A549 (cell line): ENCODE data around the gene SH3RF3. TPM values are rescaled to one million over a fixed set of nuclear protein-coding genes. Genes with fewer than 3 reads are reported as not detected.

ENCODE experiments used
- ATAC-seq, 2 experiments: fragments of 200-7000 bp in 1 of 2; fragments of >200 bp in 1 of 2; cut with Nextera tagmentation in 1 of 2; cut with Tn5 transposase in 1 of 2; 3 replicates each; pipeline versions ENCODE4 v1.8.0 to v1.9.1; 2018 to 2020; ENCODE audit warnings: mild to moderate bottlenecking in 1 of 2, moderate library complexity in 1 of 2
- CTCF ChIA-PET: fragments of 300-600 bp; sonication (Branson Sonifier 250); formaldehyde crosslinking; extraction: SDS; loops from one replicate; lab custom pipeline; 2021; ENCODE audit warnings: antibody characterized with exemption, inconsistent platforms; lab: Yijun Ruan, JAX
- POLR2A ChIA-PET: fragments of 350-600 bp; formaldehyde crosslinking; extraction: SDS; loops from one replicate; lab custom pipeline; 2021; ENCODE audit warnings: antibody characterized with exemption, inconsistent platforms; lab: Yijun Ruan, JAX
- DNase-seq, 2 experiments: peaks; one replicate each; pipeline versions ENCODE4 v3.0.0 to v3.0.0-alpha.2; 2011 to 2016; ENCODE audit warnings: low read depth in 1 of 2, low spot score in 1 of 2
- FAIRE-seq: peaks from 2 replicates; lab custom pipeline; 2011; peaks lifted over from hg19 to GRCh38; lab: Jason Lieb, UNC
- H3K27ac ChIP-seq, 2 experiments: fragments of >200 bp; sonication (Bioruptor Twin); formaldehyde crosslinking; 3 replicates each; pipeline ENCODE4 v1.5.1; 2016 to 2017
- H3K4me1 ChIP-seq: fragments of >200 bp; sonication (Bioruptor Twin); formaldehyde crosslinking; 3 replicates; pipeline ENCODE4 v1.6.1; 2016
- H3K4me2 ChIP-seq: fragments of >200 bp; sonication (Bioruptor Twin); formaldehyde crosslinking; 3 replicates; pipeline ENCODE4 v1.6.1; 2016
- H3K4me3 ChIP-seq: fragments of >200 bp; sonication (Bioruptor Twin); formaldehyde crosslinking; 3 replicates; pipeline ENCODE4 v1.5.1; 2016
- H3K9me3 ChIP-seq: fragments of >200 bp; sonication (Bioruptor Twin); formaldehyde crosslinking; 3 replicates; pipeline ENCODE4 v1.6.1; 2016
- ATOH8 ChIP-seq: fragments of 250-450 bp; sonication (Bioruptor Pico); IDR thresholded peaks from 2 replicates; pipeline ENCODE4 v1.5.0; 2020; ENCODE audit warnings: low read depth, mild to moderate bottlenecking, moderate library complexity
- E2F6 ChIP-seq: IDR thresholded peaks from 2 replicates; pipeline ENCODE4 v1.6.1; 2012; ENCODE audit warnings: low read depth, borderline replicate concordance
- EHMT2 ChIP-seq: fragments of 200-600 bp; sonication (generic); IDR thresholded peaks from 2 replicates; pipeline ENCODE4 v1.6.1; 2016; ENCODE audit warnings: antibody characterized with exemption, low read depth, mild to moderate bottlenecking, moderate library complexity
- ESRRA ChIP-seq: fragments of 150-350 bp; IDR thresholded peaks from 2 replicates; pipeline ENCODE4 v1.6.1; 2014; ENCODE audit warnings: mild to moderate bottlenecking, low read length, borderline replicate concordance
- FOSL2 ChIP-seq, 2 experiments: fragments of 450-650 bp in 1 of 2; fragments of >200 bp in 1 of 2; sonication (Bioruptor Twin) in 1 of 2; formaldehyde crosslinking; IDR thresholded peaks; 2 replicates each; pipeline versions ENCODE4 v1.5.0 to v1.6.1; 2016 to 2020; ENCODE audit warnings: mild to moderate bottlenecking in 1 of 2, moderate library complexity in 1 of 2
- HDAC2 ChIP-seq: fragments of 200-600 bp; sonication (generic); IDR thresholded peaks from 2 replicates; pipeline ENCODE4 v1.6.1; 2016
- HMGXB4 ChIP-seq: fragments of 250-450 bp; sonication (Bioruptor Pico); IDR thresholded peaks from 2 replicates; pipeline ENCODE4 v1.5.0; 2021; ENCODE audit warnings: mild to moderate bottlenecking, moderate library complexity, borderline replicate concordance
- JUN ChIP-seq, 2 experiments: fragments of >200 bp; sonication (Bioruptor Twin); formaldehyde crosslinking; IDR thresholded peaks; 2 replicates in 1 of 2; 3 replicates in 1 of 2; pipeline ENCODE4 v1.6.1; 2016 to 2017
- MAFK ChIP-seq: fragments of 450-650 bp; IDR thresholded peaks from 2 replicates; pipeline ENCODE4 v1.6.1; 2014; ENCODE audit not compliant: partially characterized antibody
- MYC ChIP-seq: IDR thresholded peaks from 2 replicates; pipeline ENCODE4 v1.6.1; 2012; ENCODE audit warnings: mild to moderate bottlenecking, inconsistent platforms, low read length, improper control_type of control experiment, borderline replicate concordance
- REST ChIP-seq: fragments of 200-600 bp; sonication (generic); IDR thresholded peaks from 2 replicates; pipeline ENCODE4 v1.6.1; 2016; ENCODE audit warnings: antibody characterized with exemption, mild to moderate bottlenecking, moderate library complexity
- TP53 ChIP-seq: fragments of 250-450 bp; sonication (Bioruptor Pico); IDR thresholded peaks from 2 replicates; pipeline ENCODE4 v1.5.0; 2021; ENCODE audit warnings: mild to moderate bottlenecking, moderate library complexity
- ZFP36 ChIP-seq: fragments of 450-650 bp; IDR thresholded peaks from 2 replicates; pipeline ENCODE4 v1.6.1; 2014; ENCODE audit warnings: borderline replicate concordance; ENCODE audit not compliant: partially characterized antibody
- polyA plus RNA-seq, 4 experiments: library from polyadenylated mRNA; depleted of rRNA in 3 of 4; stranded (reverse); fragments of >200 nt; fragmentation: RNase III in 1 of 4; extraction: RNeasy Plus Mini Kit Qiagen cat#74134 plus additional on column Dnase treatment in 1 of 4; gene quantifications; 2 replicates in 3 of 4; 3 replicates in 1 of 4; pipeline ENCODE4 v1.2.3, GENCODE V29; 2011 to 2017
- TF ChIP-seq, protein P1 (sequence below): fragments of 150-350 bp; IDR thresholded peaks from 2 replicates; pipeline ENCODE4 v1.6.1; 2014; ENCODE audit warnings: low read depth, mild to moderate bottlenecking, low read length
- TF ChIP-seq, protein P2 (sequence below): fragments of 450-650 bp; IDR thresholded peaks from 2 replicates; pipeline ENCODE4 v1.6.1; 2014; ENCODE audit warnings: antibody characterized with exemption

The SH3RF3 gene
- polyA plus RNA-seq, 2 of the 4 experiments (the other 2 are of a cell fraction) = 0.04 to 0.21 TPM

DNA sequence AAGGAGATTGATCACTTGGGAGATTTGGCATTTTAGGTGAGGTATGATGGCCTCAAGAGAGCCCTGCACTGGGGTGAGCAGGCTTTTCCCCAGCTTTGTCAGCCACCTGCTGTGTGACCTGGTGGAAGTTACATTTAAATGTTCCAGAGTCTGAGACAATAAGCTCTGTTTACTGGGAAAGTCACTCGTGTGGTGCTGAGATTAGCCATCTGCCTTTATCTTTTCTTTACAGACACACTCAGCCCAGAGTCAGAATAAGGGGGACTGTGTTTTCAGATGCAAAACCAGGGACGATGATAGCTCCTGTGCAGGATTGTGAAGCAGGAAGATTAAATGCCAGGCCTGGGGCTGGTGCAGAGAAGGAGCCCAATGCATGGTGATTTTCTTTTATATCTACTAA lies 47.9 kb downstream of the SH3RF3 start (continued):
- TF ChIP-seq HMGXB4 (CRISPR knock-in tag) = no peak
- TF ChIP-seq E2F6 = no peak

DNA sequence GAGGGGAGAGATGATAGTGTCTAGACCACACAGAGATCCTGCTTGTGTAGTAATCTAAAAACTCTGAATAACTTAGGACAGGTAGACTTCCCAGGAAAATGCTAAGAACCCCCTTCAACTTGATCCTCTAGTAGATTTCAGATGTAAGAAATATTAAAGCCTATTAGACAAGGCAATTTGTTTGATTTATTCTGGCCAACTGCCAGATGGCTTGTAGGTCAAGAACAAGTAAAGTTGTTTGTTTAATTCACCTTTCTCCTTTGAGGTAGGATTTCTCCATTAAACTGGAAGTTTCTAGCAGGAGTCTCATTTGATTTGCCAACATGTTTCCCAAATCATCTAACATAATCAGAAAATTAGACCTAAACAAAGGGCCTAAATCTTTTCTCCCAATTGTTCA lies 48.6 kb downstream of the SH3RF3 start:
- Histone ChIP-seq H3K27ac (no peak overlapping the region), H3K4me1 (no peaks in the 10 kb centered on the region), H3K4me3 (no peak overlapping the region), H3K4me2 (no peak overlapping the region), H3K9me3 (peaks cover 18% of the 10 kb centered on the region)
- POLR2A ChIA-PET = no interaction called here
- no peak for FAIRE-seq
- DNase-seq = no peak
- ATAC-seq = no peak
- TF ChIP-seq HDAC2 (no peak), JUN (IDR thresholded peaks at IDR 0.05) (no peak), MYC (no peak), FOSL2 (IDR thresholded peaks at IDR 0.05) (no peak), FOSL2 (CRISPR knock-in tag; IDR thresholded peaks at IDR 0.05) (no peak), TP53 (CRISPR knock-in tag) (no peak), MAFK (no peak), EHMT2 (no peak), ZFP36 (no peak), REST (no peak), ESRRA (no peak), ATOH8 (CRISPR knock-in tag) (no peak)
- TF ChIP-seq, protein P1, sequence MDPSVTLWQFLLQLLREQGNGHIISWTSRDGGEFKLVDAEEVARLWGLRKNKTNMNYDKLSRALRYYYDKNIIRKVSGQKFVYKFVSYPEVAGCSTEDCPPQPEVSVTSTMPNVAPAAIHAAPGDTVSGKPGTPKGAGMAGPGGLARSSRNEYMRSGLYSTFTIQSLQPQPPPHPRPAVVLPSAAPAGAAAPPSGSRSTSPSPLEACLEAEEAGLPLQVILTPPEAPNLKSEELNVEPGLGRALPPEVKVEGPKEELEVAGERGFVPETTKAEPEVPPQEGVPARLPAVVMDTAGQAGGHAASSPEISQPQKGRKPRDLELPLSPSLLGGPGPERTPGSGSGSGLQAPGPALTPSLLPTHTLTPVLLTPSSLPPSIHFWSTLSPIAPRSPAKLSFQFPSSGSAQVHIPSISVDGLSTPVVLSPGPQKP = no peak
- TF ChIP-seq, protein P2, sequence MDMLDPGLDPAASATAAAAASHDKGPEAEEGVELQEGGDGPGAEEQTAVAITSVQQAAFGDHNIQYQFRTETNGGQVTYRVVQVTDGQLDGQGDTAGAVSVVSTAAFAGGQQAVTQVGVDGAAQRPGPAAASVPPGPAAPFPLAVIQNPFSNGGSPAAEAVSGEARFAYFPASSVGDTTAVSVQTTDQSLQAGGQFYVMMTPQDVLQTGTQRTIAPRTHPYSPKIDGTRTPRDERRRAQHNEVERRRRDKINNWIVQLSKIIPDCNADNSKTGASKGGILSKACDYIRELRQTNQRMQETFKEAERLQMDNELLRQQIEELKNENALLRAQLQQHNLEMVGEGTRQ = no peak
- CTCF ChIA-PET = no interaction called here
